ENCODE measurements around the gene HGFAC. TPM values are rescaled to one million over a fixed set of nuclear protein-coding genes. Genes with fewer than 3 reads are reported as not detected.

The HGFAC gene
- 0.10 TPM for polyA plus RNA-seq (2013, experiment 1 of 2)
- polyA plus RNA-seq (2013, experiment 2 of 2), result 0.01 TPM

DNA sequence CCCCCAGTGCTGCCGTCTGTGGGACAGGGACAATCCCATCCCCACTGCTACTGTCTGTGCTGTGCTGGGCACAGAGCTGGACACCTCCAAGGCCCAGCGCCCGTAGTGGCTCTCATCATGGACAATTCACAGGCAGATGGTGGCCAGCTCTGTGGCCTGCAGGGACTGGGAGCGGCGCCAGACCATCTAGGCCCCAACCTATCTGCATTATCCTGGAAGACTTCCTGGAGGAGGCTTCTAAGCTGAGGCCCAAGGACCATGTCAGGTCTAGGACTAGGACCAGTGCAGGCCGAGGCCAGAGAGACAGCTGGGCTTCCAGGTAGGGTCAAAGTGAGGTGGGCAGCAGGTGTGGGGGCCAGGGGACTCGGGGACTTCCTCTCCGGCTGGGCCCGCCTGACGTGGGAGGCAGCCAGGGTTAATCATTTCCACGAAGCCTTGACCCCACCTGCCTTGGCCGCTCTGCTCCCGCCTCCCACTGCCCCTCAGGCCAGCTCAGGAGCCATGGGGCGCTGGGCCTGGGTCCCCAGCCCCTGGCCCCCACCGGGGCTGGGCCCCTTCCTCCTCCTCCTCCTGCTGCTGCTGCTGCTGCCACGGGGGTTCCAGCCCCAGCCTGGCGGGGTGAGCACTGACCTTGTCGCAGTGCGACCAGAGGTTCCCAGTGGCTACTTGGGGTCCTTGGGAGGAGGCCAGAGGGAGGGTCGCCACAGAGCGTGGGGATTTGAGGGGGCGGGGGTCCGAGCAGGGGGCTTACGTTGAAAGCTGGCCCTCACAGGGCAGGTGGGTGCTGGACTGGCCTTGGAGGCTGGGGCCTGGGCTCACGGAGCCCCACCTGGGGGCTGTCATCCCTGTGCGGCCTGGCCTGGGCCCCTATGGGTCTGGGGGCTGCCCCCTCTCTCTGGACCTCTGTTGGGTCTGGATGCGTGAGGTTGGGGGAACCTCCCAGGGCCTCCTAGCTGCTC, at the start of gene HGFAC:
HGFAC (plus strand) TSS at position 468 of the 959 bp plus-strand sequence; CDS start at position 502, 34 bp downstream.
- Histone ChIP-seq H3K27ac (ENCODE audit: low read length, poor library complexity, severe bottlenecking) (no peak within 1 kb of the TSS), H3K36me3 (ENCODE audit: control insufficient read depth in 1 of 2, insufficient read depth in 2 of 2, low read depth in 1 of 2, low read length in 2 of 2) (peaks cover 0 to 9% of the 10 kb centered on the region in 2 experiments), H3K4me1 (ENCODE audit: control insufficient read depth, insufficient read depth, low read depth, low read length) (peaks cover 37% of the 10 kb centered on the region), H3K18ac (ENCODE audit: low read depth in 1 of 2, low read length in 2 of 2) (no peak within 1 kb of the TSS), H3K23ac (ENCODE audit: low read length in 2 of 2) (no peak within 1 kb of the TSS), H3K4me3 (ENCODE audit: insufficient read depth in 1 of 2, low read depth in 1 of 2, low read length in 2 of 2) (no peak within 1 kb of the TSS), H2AFZ (ENCODE audit: low read depth, low read length) (no peak within 1 kb of the TSS), H2BK15ac (ENCODE audit: low read depth, poor library complexity, severe bottlenecking) (peak within 1 kb of the TSS; percentile 21), H3K9ac (ENCODE audit: low read length) (no peak within 1 kb of the TSS), H3K79me1 (replicated peaks; ENCODE audit: low read length, poor library complexity, severe bottlenecking) (no peaks in the 10 kb centered on the region), H4K8ac (ENCODE audit: low read length) (no peak within 1 kb of the TSS), H2AK5ac (ENCODE audit: low read length, severe bottlenecking) (peak within 1 kb of the TSS; percentile 46), H4K91ac (ENCODE audit: low read length) (no peak within 1 kb of the TSS), H2BK5ac (ENCODE audit: low read depth, low read length, poor library complexity, severe bottlenecking) (no peak within 1 kb of the TSS), H3K27me3 (ENCODE audit: control insufficient read depth in 1 of 2, insufficient read depth in 1 of 2, low read length in 2 of 2) (peaks cover 0 to 7% of the 10 kb centered on the region in 2 experiments), H3K9me3 (ENCODE audit: control insufficient read depth, low read length) (no peaks in the 10 kb centered on the region), H3K4ac (ENCODE audit: low read depth in 1 of 2, low read length in 2 of 2) (no peak within 1 kb of the TSS), H2BK12ac (ENCODE audit: low read length in 2 of 2) (no peak within 1 kb of the TSS), H2BK120ac (ENCODE audit: low read depth, low read length) (no peak within 1 kb of the TSS), H3K4me2 (ENCODE audit: low read length, poor library complexity, severe bottlenecking) (no peak within 1 kb of the TSS), H3K14ac (ENCODE audit: low read length in 2 of 2) (no peak within 1 kb of the TSS)
- DNase-seq, result no peak
- WGBS, result 90% methylated on average over 27 of the region's 27 CpGs

DNA sequence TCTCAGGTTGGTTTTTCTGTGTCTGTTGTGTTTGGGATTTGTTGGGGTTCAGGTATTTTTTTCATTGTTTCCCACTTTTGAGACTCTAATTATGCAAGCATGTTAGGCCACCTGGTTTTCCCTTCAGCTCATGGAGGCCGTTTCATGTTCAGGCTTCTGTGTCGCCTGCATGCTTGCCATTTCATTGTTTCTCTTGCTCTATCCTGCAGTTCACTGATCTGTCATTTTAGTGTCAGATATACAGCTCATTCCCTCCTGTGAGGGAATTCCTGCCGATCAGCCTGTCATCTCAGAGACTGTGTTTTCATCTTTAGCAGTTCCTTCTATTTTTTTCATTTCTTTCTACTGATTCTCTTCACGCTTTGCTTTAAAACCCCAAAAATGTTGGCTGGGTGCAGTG, 49.4 kb upstream of the HGFAC start:
- Histone ChIP-seq H3K9ac (ENCODE audit: low read length) (no peak overlapping the region), H4K91ac (ENCODE audit: low read length) (no peak overlapping the region), H3K4me1 (ENCODE audit: control insufficient read depth, insufficient read depth, low read depth, low read length) (peaks cover 34% of the 10 kb centered on the region), H3K27ac (ENCODE audit: low read length, poor library complexity, severe bottlenecking) (no peak overlapping the region), H2BK12ac (ENCODE audit: low read length in 2 of 2) (no peak overlapping the region), H2BK120ac (ENCODE audit: low read depth, low read length) (no peak overlapping the region), H2AK5ac (ENCODE audit: low read length, severe bottlenecking) (no peak overlapping the region), H2BK5ac (ENCODE audit: low read depth, low read length, poor library complexity, severe bottlenecking) (no peak overlapping the region), H3K4ac (ENCODE audit: low read depth in 1 of 2, low read length in 2 of 2) (no peak overlapping the region), H2AFZ (ENCODE audit: low read depth, low read length) (no peak overlapping the region), H3K4me2 (ENCODE audit: low read length, poor library complexity, severe bottlenecking) (no peak overlapping the region), H3K18ac (ENCODE audit: low read depth in 1 of 2, low read length in 2 of 2) (no peak overlapping the region), H3K14ac (ENCODE audit: low read length in 2 of 2) (no peak overlapping the region), H3K4me3 (ENCODE audit: insufficient read depth in 1 of 2, low read depth in 1 of 2, low read length in 2 of 2) (no peak overlapping the region), H3K79me1 (replicated peaks; ENCODE audit: low read length, poor library complexity, severe bottlenecking) (peaks cover 18% of the 10 kb centered on the region), H3K36me3 (ENCODE audit: control insufficient read depth in 1 of 2, insufficient read depth in 2 of 2, low read depth in 1 of 2, low read length in 2 of 2) (peaks cover 0 to 3% of the 10 kb centered on the region in 2 experiments), H3K9me3 (ENCODE audit: control insufficient read depth, low read length) (peaks cover 6% of the 10 kb centered on the region), H3K23ac (ENCODE audit: low read length in 2 of 2) (no peak overlapping the region), H3K27me3 (ENCODE audit: control insufficient read depth in 1 of 2, insufficient read depth in 1 of 2, low read length in 2 of 2) (no peaks in the 10 kb centered on the region), H4K8ac (ENCODE audit: low read length) (no peak overlapping the region), H2BK15ac (ENCODE audit: low read depth, poor library complexity, severe bottlenecking) (no peak overlapping the region)
- 93% methylated on average over 4 of the region's 4 CpGs for WGBS
- no peak for DNase-seq

DNA sequence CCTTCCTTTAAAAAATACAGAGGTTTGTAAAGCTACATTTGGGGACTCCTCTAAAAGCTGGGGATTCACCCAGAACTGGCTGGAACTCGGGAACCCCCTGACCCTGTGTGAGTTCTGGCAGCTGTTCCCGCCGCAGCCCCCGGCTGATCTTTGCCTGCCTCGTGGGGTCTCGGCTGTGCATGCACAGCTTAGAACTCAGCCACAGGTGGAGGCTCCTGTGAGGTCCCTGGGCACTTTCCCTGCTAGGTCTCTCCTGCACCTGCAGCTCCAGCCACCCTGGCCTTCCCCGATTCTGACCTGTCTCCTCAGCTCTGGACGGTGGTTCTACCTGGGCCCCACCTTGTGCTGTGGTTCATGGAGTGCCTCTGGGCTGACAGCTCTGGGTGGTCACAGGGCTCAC, 48.6 kb upstream of the HGFAC start:
- 92% methylated on average over 8 of the region's 8 CpGs for WGBS
- no peak overlapping the region for H3K4me2 ChIP-seq (ENCODE audit: low read length, poor library complexity, severe bottlenecking)
- H3K79me1 ChIP-seq (replicated peaks; ENCODE audit: low read length, poor library complexity, severe bottlenecking), result peaks cover 19% of the 10 kb centered on the region
- no peak overlapping the region for H3K4me3 ChIP-seq (ENCODE audit: insufficient read depth in 1 of 2, low read depth in 1 of 2, low read length in 2 of 2)
- no peak overlapping the region for H2AFZ ChIP-seq (ENCODE audit: low read depth, low read length)
- no peak overlapping the region for H3K9ac ChIP-seq (ENCODE audit: low read length)
- H4K91ac ChIP-seq (ENCODE audit: low read length), result no peak overlapping the region
- H4K8ac ChIP-seq (ENCODE audit: low read length), result no peak overlapping the region
- no peak overlapping the region for H2BK120ac ChIP-seq (ENCODE audit: low read depth, low read length)
- peaks cover 30% of the 10 kb centered on the region for H3K4me1 ChIP-seq (ENCODE audit: control insufficient read depth, insufficient read depth, low read depth, low read length)
- H3K4ac ChIP-seq (ENCODE audit: low read depth in 1 of 2, low read length in 2 of 2), result no peak overlapping the region
- DNase-seq, result no peak
- H2BK12ac ChIP-seq (ENCODE audit: low read length in 2 of 2), result no peak overlapping the region
- peak overlapping the region; percentile 52 for H2AK5ac ChIP-seq (ENCODE audit: low read length, severe bottlenecking)
- peaks cover 0 to 4% of the 10 kb centered on the region in 2 experiments for H3K36me3 ChIP-seq (ENCODE audit: control insufficient read depth in 1 of 2, insufficient read depth in 2 of 2, low read depth in 1 of 2, low read length in 2 of 2)
- H3K18ac ChIP-seq (ENCODE audit: low read depth in 1 of 2, low read length in 2 of 2), result no peak overlapping the region
- no peak overlapping the region for H2BK15ac ChIP-seq (ENCODE audit: low read depth, poor library complexity, severe bottlenecking)
- no peak overlapping the region for H2BK5ac ChIP-seq (ENCODE audit: low read depth, low read length, poor library complexity, severe bottlenecking)
- H3K14ac ChIP-seq (ENCODE audit: low read length in 2 of 2), result no peak overlapping the region
- peaks cover 6% of the 10 kb centered on the region for H3K9me3 ChIP-seq (ENCODE audit: control insufficient read depth, low read length)
- no peak overlapping the region for H3K27ac ChIP-seq (ENCODE audit: low read length, poor library complexity, severe bottlenecking)
- H3K27me3 ChIP-seq (ENCODE audit: control insufficient read depth in 1 of 2, insufficient read depth in 1 of 2, low read length in 2 of 2), result no peaks in the 10 kb centered on the region
- H3K23ac ChIP-seq (ENCODE audit: low read length in 2 of 2), result no peak overlapping the region

DNA sequence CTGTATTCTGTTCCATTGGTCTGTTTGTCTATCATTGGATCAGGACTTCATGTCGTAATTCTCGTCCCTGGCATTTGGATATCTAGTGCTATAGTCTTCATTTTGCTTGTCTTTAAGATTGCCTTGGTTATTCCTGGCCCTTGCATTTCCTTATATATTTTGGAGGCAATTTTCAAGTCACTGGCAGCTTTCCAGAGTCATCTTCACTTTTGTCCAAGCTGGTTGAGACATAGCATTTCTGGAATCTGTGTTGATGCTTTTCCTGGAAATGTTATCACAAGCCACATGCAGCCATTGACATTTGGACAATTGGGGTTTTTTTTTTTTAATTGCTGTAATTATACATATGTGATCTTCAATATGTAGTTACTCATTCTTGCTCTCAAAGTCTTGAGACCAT, 45.2 kb upstream of the HGFAC start:
- Histone ChIP-seq H3K4ac (ENCODE audit: low read depth in 1 of 2, low read length in 2 of 2) (no peak overlapping the region), H2BK15ac (ENCODE audit: low read depth, poor library complexity, severe bottlenecking) (no peak overlapping the region), H3K27ac (ENCODE audit: low read length, poor library complexity, severe bottlenecking) (no peak overlapping the region), H3K36me3 (ENCODE audit: control insufficient read depth in 1 of 2, insufficient read depth in 2 of 2, low read depth in 1 of 2, low read length in 2 of 2) (peaks cover 0 to 6% of the 10 kb centered on the region in 2 experiments), H3K4me1 (ENCODE audit: control insufficient read depth, insufficient read depth, low read depth, low read length) (peaks cover 10% of the 10 kb centered on the region), H2AK5ac (ENCODE audit: low read length, severe bottlenecking) (no peak overlapping the region), H3K23ac (ENCODE audit: low read length in 2 of 2) (no peak overlapping the region), H3K9me3 (ENCODE audit: control insufficient read depth, low read length) (peaks cover 6% of the 10 kb centered on the region), H2AFZ (ENCODE audit: low read depth, low read length) (no peak overlapping the region), H3K4me3 (ENCODE audit: insufficient read depth in 1 of 2, low read depth in 1 of 2, low read length in 2 of 2) (no peak overlapping the region), H3K79me1 (replicated peaks; ENCODE audit: low read length, poor library complexity, severe bottlenecking) (peaks cover 23% of the 10 kb centered on the region), H4K91ac (ENCODE audit: low read length) (no peak overlapping the region), H3K27me3 (ENCODE audit: control insufficient read depth in 1 of 2, insufficient read depth in 1 of 2, low read length in 2 of 2) (no peaks in the 10 kb centered on the region), H3K9ac (ENCODE audit: low read length) (no peak overlapping the region), H2BK5ac (ENCODE audit: low read depth, low read length, poor library complexity, severe bottlenecking) (no peak overlapping the region), H4K8ac (ENCODE audit: low read length) (no peak overlapping the region), H2BK120ac (ENCODE audit: low read depth, low read length) (no peak overlapping the region), H3K18ac (ENCODE audit: low read depth in 1 of 2, low read length in 2 of 2) (no peak overlapping the region), H2BK12ac (ENCODE audit: low read length in 2 of 2) (no peak overlapping the region), H3K14ac (ENCODE audit: low read length in 2 of 2) (no peak overlapping the region), H3K4me2 (ENCODE audit: low read length, poor library complexity, severe bottlenecking) (no peak overlapping the region)
- no peak for DNase-seq
- WGBS, result 67% methylated on average over 2 of the region's 2 CpGs
